Transverse colon (tissue), 4 donors: ENCODE data around the gene DUSP2. TPM values are rescaled to one million over a fixed set of nuclear protein-coding genes. Genes with fewer than 3 reads are reported as not detected.

Source experiments
- DNase-seq: peaks from one replicate; pipeline ENCODE4 v3.0.0-alpha.2; 2019
- H3K27ac ChIP-seq, 4 donors: fragments of 200-600 bp; sonication (generic); 2 replicates each; pipeline ENCODE4 v1.5.1; 2016 to 2018; ENCODE audit warnings: inconsistent platforms in 4 of 4
- H3K27me3 ChIP-seq: fragments of 200-600 bp; sonication (generic); 2 replicates; pipeline ENCODE4 v1.5.1; 2017; ENCODE audit warnings: inconsistent platforms
- H3K36me3 ChIP-seq, 4 donors: fragments of 200-600 bp; sonication (generic); 2 replicates each; pipeline ENCODE4 v1.5.1; 2017 to 2019; ENCODE audit warnings: inconsistent platforms in 4 of 4
- H3K4me1 ChIP-seq, 4 donors: fragments of 200-600 bp; sonication (generic); 2 replicates each; pipeline ENCODE4 v1.5.1; 2017 to 2020; ENCODE audit warnings: inconsistent platforms in 4 of 4
- H3K4me3 ChIP-seq, 4 donors: fragments of 200-600 bp; sonication (generic); 1 replicate in 1 of 4; 2 replicates in 3 of 4; pipeline versions ENCODE4 v1.5.1 to v1.6.1; 2017 to 2019; ENCODE audit warnings: inconsistent platforms in 4 of 4
- H3K9me3 ChIP-seq, 2 donors: fragments of 200-600 bp; sonication (generic); 2 replicates each; pipeline ENCODE4 v1.5.1; 2017 to 2019; ENCODE audit warnings: inconsistent platforms in 2 of 2
- EP300 ChIP-seq: sonication (generic); formaldehyde crosslinking; IDR thresholded peaks from one replicate; pipeline ENCODE4 v1.6.1; 2017; ENCODE audit warnings: antibody characterized with exemption, low read depth
- POLR2A ChIP-seq: fragments of 450-650 bp; IDR thresholded peaks from one replicate; pipeline ENCODE4 v1.6.1; 2016; ENCODE audit warnings: antibody characterized with exemption, mild to moderate bottlenecking, moderate library complexity
- POLR2AphosphoS5 ChIP-seq, 3 donors: sonication (generic); formaldehyde crosslinking; IDR thresholded peaks; one replicate each; pipeline ENCODE4 v1.6.1; 2016; ENCODE audit warnings: antibody characterized with exemption in 3 of 3
- WGBS, 2 donors: methylation state at CpG; one replicate each; pipeline ENCODE4 v1.1.5; 2018; ENCODE audit warnings: low coverage in 1 of 2; 5-methylcytosine and 5-hydroxymethylcytosine counted together
- in situ Hi-C, 4 donors: fragments of 200-750 bp; cut with MboI; loops; one replicate each; pipeline versions ENCODE4 v1.15.0 to v1.15.1; 2017; ENCODE audit warnings: low sequenced_read_pairs in 3 of 4, low pct_ligation_motif_present in 1 of 4, low pct_unique_long_range_greater_than_20kb in 1 of 4
- intact Hi-C: fragments of 100-400 bp; cut with DNase I; formaldehyde crosslinking; loops from one replicate; pipeline ENCODE4 v1.15.1; 2023; ENCODE audit warnings: low total_unique reads
- total RNA-seq, 4 donors: library from RNA; depleted of rRNA; stranded (reverse); fragments of >200 nt; gene quantifications; one replicate each; pipeline ENCODE4 v1.1.0, GENCODE V29; 2016
- TF ChIP-seq, protein P1 (sequence below), 5 experiments: fragments of 200-600 bp in 3 of 5; fragments of 450-650 bp in 2 of 5; sonication (generic) in 3 of 5; IDR thresholded peaks; 1 replicate in 2 of 5; 2 replicates in 3 of 5; pipeline ENCODE4 v1.5.1; 2016 to 2017; ENCODE audit warnings: antibody characterized with exemption in 5 of 5, inconsistent platforms in 3 of 5, mild to moderate bottlenecking in 2 of 5, moderate library complexity in 1 of 5

DUSP2 gene
- total RNA-seq, 4 donors from 2014 or later, result 1.6 to 25.1 (median 9.1) TPM; not detected in 1

- peak; percentile 88 for DNase-seq
- intact Hi-C loops, result loop anchor here (2.0 kb wide), 1 partner anchor 124 kb away; no protein-coding TSS in a partner anchor
- Histone ChIP-seq H3K27me3 (peaks cover 41% of the 10 kb centered on the region), H3K4me1 (peaks cover 0 to 16% (median 12%) of the 10 kb centered on the region in 4 donors), H3K27ac (peak within 1 kb of the TSS; percentile 56 to 78 (median 72)), H3K4me3 (peak within 1 kb of the TSS; percentile 38 to 67 (median 58)), H3K9me3 (no peaks in the 10 kb centered on the region), H3K36me3 (no peaks in the 10 kb centered on the region)
- in situ Hi-C loops, result loop anchor here in 3 of 4 donors (25.0 kb wide), 1 partner anchor 104 kb away; no protein-coding TSS in a partner anchor
- TF ChIP-seq POLR2AphosphoS5 (IDR thresholded peaks at IDR 0.05), result peak in 1 of 3 donors; percentile 23
- TF ChIP-seq EP300, result no peak
- TF ChIP-seq, protein P1, sequence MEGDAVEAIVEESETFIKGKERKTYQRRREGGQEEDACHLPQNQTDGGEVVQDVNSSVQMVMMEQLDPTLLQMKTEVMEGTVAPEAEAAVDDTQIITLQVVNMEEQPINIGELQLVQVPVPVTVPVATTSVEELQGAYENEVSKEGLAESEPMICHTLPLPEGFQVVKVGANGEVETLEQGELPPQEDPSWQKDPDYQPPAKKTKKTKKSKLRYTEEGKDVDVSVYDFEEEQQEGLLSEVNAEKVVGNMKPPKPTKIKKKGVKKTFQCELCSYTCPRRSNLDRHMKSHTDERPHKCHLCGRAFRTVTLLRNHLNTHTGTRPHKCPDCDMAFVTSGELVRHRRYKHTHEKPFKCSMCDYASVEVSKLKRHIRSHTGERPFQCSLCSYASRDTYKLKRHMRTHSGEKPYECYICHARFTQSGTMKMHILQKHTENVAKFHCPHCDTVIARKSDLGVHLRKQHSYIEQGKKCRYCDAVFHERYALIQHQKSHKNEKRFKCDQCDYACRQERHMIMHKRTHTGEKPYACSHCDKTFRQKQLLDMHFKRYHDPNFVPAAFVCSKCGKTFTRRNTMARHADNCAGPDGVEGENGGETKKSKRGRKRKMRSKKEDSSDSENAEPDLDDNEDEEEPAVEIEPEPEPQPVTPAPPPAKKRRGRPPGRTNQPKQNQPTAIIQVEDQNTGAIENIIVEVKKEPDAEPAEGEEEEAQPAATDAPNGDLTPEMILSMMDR (IDR thresholded peaks at IDR 0.05), result no peak
- TF ChIP-seq POLR2A, result peak; percentile 25
- 0% methylated on average over 10 of the region's 64 CpGs; no CpG with 5 or more reads in 1 of the 2 donors for WGBS, 2 donors
These were observed 28.8 kb downstream of the DUSP2 start, which contains the start of gene ADRA2B for GRCh38 chr2:96116424-96116878. Gene ADRA2B, minus strand, starts transcription at chr2:96116571. Its CDS starts 422 bp downstream, at chr2:96116149.

- Histone ChIP-seq H3K9me3 (no peaks in the 10 kb centered on the region), H3K4me3 (peak overlapping the region in 3 of 4 donors; percentile 56 to 67 (median 61))
These were observed 29.4 kb downstream of the DUSP2 start for GRCh38 chr2:96115631-96116423.

GRCh38 chr2:96114903-96115581 lies 30.2 kb downstream of the DUSP2 start:
- in situ Hi-C loops, result loop anchor here in 3 of 4 donors (25.0 kb wide), 1 partner anchor 103 kb away; no protein-coding TSS in a partner anchor
- H3K4me1 ChIP-seq, result peaks cover 0 to 16% (median 12%) of the 10 kb centered on the region in 4 donors

More at GRCh38 chr2:96115631-96116423, 29.4 kb downstream of the DUSP2 start:
- in situ Hi-C loops (loop anchor here in 3 of 4 donors (25.0 kb wide), 1 partner anchor 104 kb away; no protein-coding TSS in a partner anchor), intact Hi-C loops (loop anchor here (2.0 kb wide), 1 partner anchor 123 kb away; no protein-coding TSS in a partner anchor)
- H3K27me3 ChIP-seq, result peaks cover 41% of the 10 kb centered on the region
- peaks cover 0 to 16% (median 12%) of the 10 kb centered on the region in 4 donors for H3K4me1 ChIP-seq
- 69 to 80% methylated on average over 4 to 72 of the region's 77 CpGs for WGBS, 2 donors
- H3K27ac ChIP-seq, result peak overlapping the region in 1 of 4 donors; percentile 74
- DNase-seq, result no peak
- H3K36me3 ChIP-seq, result no peaks in the 10 kb centered on the region
- TF ChIP-seq POLR2AphosphoS5 (IDR thresholded peaks at IDR 0.05) (no peak), POLR2A (no peak)

GRCh38 chr2:96114546-96114902 lies 30.7 kb downstream of the DUSP2 start:
- 92% methylated on average over 13 of the region's 13 CpGs; no CpG with 5 or more reads in 1 of the 2 donors for WGBS, 2 donors

More at GRCh38 chr2:96114903-96115581, 30.2 kb downstream of the DUSP2 start:
- Histone ChIP-seq H3K27me3 (peaks cover 34% of the 10 kb centered on the region), H3K9me3 (no peaks in the 10 kb centered on the region), H3K36me3 (no peaks in the 10 kb centered on the region), H3K27ac (no peak overlapping the region), H3K4me3 (no peak overlapping the region)
- TF ChIP-seq EP300 (no peak), POLR2AphosphoS5 (IDR thresholded peaks at IDR 0.05) (no peak), POLR2A (no peak)
- TF ChIP-seq, protein P1 (IDR thresholded peaks at IDR 0.05), result no peak
- DNase-seq, result no peak
- 92 to 98% methylated on average over 9 to 22 of the region's 24 CpGs for WGBS, 2 donors
- intact Hi-C loops, result no loop called here

More at GRCh38 chr2:96114546-96114902, 30.7 kb downstream of the DUSP2 start:
- no peak overlapping the region for H3K4me3 ChIP-seq
- in situ Hi-C loops, result loop anchor here in 3 of 4 donors (25.0 kb wide), 1 partner anchor 102 kb away; no protein-coding TSS in a partner anchor
- no peak for DNase-seq
- no peaks in the 10 kb centered on the region for H3K9me3 ChIP-seq
- intact Hi-C loops, result no loop called here
- peaks cover 0 to 16% (median 12%) of the 10 kb centered on the region in 4 donors for H3K4me1 ChIP-seq
- H3K27me3 ChIP-seq, result peaks cover 31% of the 10 kb centered on the region
- no peaks in the 10 kb centered on the region for H3K36me3 ChIP-seq
- H3K27ac ChIP-seq, result no peak overlapping the region
- TF ChIP-seq POLR2AphosphoS5 (IDR thresholded peaks at IDR 0.05) (no peak), POLR2A (no peak), EP300 (no peak)
- TF ChIP-seq, protein P1 (IDR thresholded peaks at IDR 0.05), result no peak
